IPS DF 6.9 (cell line): ENCODE measurements around the gene SNAI3.

Experiments
- DNase-seq: peaks from one replicate; pipeline ENCODE4 v3.0.0-alpha.2; 2013; ENCODE audit warnings: low read depth, low spot score
- H3K27ac ChIP-seq: one replicate; pipeline ENCODE4 v1.5.1; 2013; ENCODE audit warnings: low read length, control low read depth
- H3K27me3 ChIP-seq: 2 replicates; pipeline ENCODE4 v1.6.1; 2013; ENCODE audit warnings: mild to moderate bottlenecking, low read length; ENCODE audit not compliant: control insufficient read depth, insufficient read depth
- H3K36me3 ChIP-seq: 2 replicates; pipeline ENCODE4 v1.6.1; 2013; ENCODE audit warnings: low read length; ENCODE audit not compliant: control insufficient read depth, insufficient read depth
- H3K4me1 ChIP-seq: 2 replicates; pipeline ENCODE4 v1.6.1; 2013; ENCODE audit warnings: low read length; ENCODE audit not compliant: control insufficient read depth, insufficient read depth
- H3K4me3 ChIP-seq: 2 replicates; pipeline ENCODE4 v1.5.1; 2013; ENCODE audit warnings: mild to moderate bottlenecking, low read length
- H3K9me3 ChIP-seq: 2 replicates; pipeline ENCODE4 v1.6.1; 2013; ENCODE audit warnings: low read length, inconsistent platforms; ENCODE audit not compliant: control insufficient read depth, insufficient read depth
- WGBS: extraction: QIAGEN DNeasy Blood & Tissue Kit; methylation state at CpG from one replicate; pipeline ENCODE4 v1.1.7; 2013; ENCODE audit warnings: mixed read lengths, missing lambda C conversion rate; ENCODE audit not compliant: insufficient read length, insufficient coverage; 5-methylcytosine and 5-hydroxymethylcytosine counted together

The SNAI3 gene

DNA sequence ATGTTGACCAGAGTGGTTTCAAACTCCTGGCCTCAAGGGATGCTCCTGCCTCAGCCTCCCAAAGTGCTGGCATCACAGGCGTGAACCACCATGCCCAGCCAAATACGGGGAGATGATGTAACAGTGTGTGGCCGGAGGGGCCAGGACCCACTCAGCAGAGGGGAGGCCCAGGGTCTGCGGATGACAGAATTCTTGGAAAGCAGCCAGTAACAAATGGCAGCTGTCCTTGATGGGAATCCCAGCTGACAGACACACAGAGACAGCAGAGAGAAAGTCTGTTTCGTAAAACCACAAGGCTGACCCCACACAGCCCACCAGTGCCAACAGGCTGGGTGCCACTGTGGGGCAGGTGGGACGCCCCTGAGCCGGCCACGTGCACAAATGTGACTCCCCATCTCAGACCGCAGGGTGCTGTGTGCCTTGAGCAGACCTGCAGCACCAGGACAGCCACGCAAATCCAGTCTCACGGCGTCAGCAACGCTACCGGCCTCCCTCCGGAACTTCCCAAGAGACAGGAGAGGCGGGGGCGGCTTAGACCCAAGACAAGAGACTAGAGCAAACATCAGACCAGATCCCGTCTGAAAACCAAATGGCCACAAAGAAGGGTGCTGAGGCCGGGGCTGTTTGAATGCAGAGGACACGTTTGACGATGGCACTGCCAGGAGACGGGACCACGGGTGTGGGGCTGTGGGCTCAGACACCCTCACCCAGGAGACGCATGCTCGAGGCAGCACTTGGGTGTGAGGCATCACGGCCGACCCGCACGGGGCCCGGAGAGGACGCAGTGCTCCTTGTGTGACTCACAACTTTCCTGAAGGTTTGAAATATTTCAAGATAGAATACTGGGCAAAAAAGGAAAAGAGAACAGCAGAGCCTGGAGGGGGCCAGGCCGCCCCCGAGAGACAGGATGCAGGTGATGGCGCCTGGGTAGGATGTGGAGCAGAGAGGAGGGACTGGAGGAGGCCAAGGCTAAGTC, 44.6 kb upstream of the SNAI3 start:
- H3K36me3 ChIP-seq: peaks cover 29% of the 10 kb centered on the region
- no CpG with 5 or more reads among the region's 34 CpGs for WGBS
- H3K27ac ChIP-seq: no peak overlapping the region

DNA sequence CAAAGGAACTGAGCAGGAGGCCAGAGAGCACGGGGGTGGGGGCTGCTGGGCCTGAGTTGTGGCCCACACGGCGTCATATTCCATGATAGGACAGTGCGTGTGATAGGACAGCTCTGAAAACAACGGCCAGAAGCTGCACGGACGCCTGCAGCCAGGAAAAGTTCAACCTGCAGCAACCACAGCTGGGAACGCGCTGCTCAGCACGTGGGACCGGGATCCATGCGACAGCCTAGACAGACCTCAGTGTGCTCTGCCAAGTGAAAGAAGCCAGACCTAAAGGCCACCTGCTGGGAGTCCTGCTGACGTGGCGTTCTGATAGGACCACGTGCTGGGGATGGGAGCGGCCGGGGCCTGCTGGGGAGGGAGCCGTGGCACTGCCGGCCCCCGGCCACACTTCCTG, 41.6 kb upstream of the SNAI3 start:
- no peaks in the 10 kb centered on the region for H3K27me3 ChIP-seq
- WGBS: no CpG with 5 or more reads among the region's 20 CpGs
- DNase-seq: no peak
- H3K4me3 ChIP-seq: no peak overlapping the region
- H3K9me3 ChIP-seq: no peaks in the 10 kb centered on the region
- H3K27ac ChIP-seq: no peak overlapping the region
- H3K4me1 ChIP-seq: no peaks in the 10 kb centered on the region
- H3K36me3 ChIP-seq: peaks cover 18% of the 10 kb centered on the region

More for the DNA sequence above, 44.6 kb upstream of the SNAI3 start:
- H3K4me3 ChIP-seq: no peak overlapping the region
- no peaks in the 10 kb centered on the region for H3K27me3 ChIP-seq
- no peaks in the 10 kb centered on the region for H3K4me1 ChIP-seq
- no peak for DNase-seq
- no peaks in the 10 kb centered on the region for H3K9me3 ChIP-seq

DNA sequence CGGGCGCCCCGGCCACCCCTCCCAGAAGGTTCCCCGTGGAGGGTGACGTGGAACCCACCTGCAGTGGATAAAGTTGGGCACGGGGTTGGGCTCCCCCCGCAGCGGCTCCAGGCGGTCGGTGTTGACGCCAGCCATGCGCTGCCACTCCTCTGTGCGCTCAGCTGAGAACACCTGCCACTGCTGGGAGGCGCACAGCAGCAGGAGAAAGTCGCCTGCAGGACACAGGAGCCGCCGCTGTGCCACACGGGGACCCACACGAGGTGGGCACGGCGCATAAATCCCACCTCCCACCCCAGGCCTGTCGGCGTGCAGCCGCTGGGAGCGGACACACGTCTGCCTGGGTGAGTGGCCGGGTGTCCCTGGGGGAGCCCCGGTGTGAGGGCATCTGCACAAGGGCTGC, 40.7 kb upstream of the SNAI3 start:
- DNase-seq: no peak
- Histone ChIP-seq H3K9me3 (no peaks in the 10 kb centered on the region), H3K4me1 (no peaks in the 10 kb centered on the region), H3K27ac (no peak overlapping the region), H3K27me3 (no peaks in the 10 kb centered on the region), H3K36me3 (peaks cover 21% of the 10 kb centered on the region), H3K4me3 (no peak overlapping the region)
- no CpG with 5 or more reads among the region's 28 CpGs for WGBS

GRCh38 chr16:88726408-88726749, 40.1 kb upstream of the SNAI3 start:
- H3K27ac ChIP-seq: no peak overlapping the region
- no peaks in the 10 kb centered on the region for H3K9me3 ChIP-seq
- DNase-seq: no peak
- no CpG with 5 or more reads among the region's 17 CpGs for WGBS
- H3K36me3 ChIP-seq: peaks cover 23% of the 10 kb centered on the region
- H3K4me3 ChIP-seq: no peak overlapping the region
- no peaks in the 10 kb centered on the region for H3K4me1 ChIP-seq
- no peaks in the 10 kb centered on the region for H3K27me3 ChIP-seq

- no peaks in the 10 kb centered on the region for H3K27me3 ChIP-seq
- no peak overlapping the region for H3K4me3 ChIP-seq
- no peaks in the 10 kb centered on the region for H3K4me1 ChIP-seq
- H3K36me3 ChIP-seq: peaks cover 26% of the 10 kb centered on the region
- no peak for DNase-seq
- no peak overlapping the region for H3K27ac ChIP-seq
- no CpG with 5 or more reads among the region's 32 CpGs for WGBS
- no peaks in the 10 kb centered on the region for H3K9me3 ChIP-seq
Observed at GRCh38 chr16:88725609-88726407, 39.5 kb upstream of the SNAI3 start.

- no peak for DNase-seq
- Histone ChIP-seq H3K36me3 (peaks cover 26% of the 10 kb centered on the region), H3K4me3 (no peak overlapping the region), H3K27me3 (no peaks in the 10 kb centered on the region), H3K4me1 (no peaks in the 10 kb centered on the region), H3K9me3 (no peaks in the 10 kb centered on the region), H3K27ac (no peak overlapping the region)
- WGBS: no CpG with 5 or more reads among the region's 31 CpGs
Observed at GRCh38 chr16:88724855-88725555, 38.7 kb upstream of the SNAI3 start.

GRCh38 chr16:88723911-88724310, 37.6 kb upstream of the SNAI3 start:
- Histone ChIP-seq H3K9me3 (no peaks in the 10 kb centered on the region), H3K36me3 (peaks cover 26% of the 10 kb centered on the region), H3K27ac (no peak overlapping the region), H3K27me3 (no peaks in the 10 kb centered on the region), H3K4me1 (no peaks in the 10 kb centered on the region), H3K4me3 (no peak overlapping the region)
- no CpG with 5 or more reads among the region's 17 CpGs for WGBS
- DNase-seq: no peak

- Histone ChIP-seq H3K36me3 (peaks cover 26% of the 10 kb centered on the region), H3K4me1 (no peaks in the 10 kb centered on the region), H3K27ac (no peak overlapping the region), H3K27me3 (no peaks in the 10 kb centered on the region), H3K9me3 (no peaks in the 10 kb centered on the region), H3K4me3 (no peak overlapping the region)
- no CpG with 5 or more reads among the region's 8 CpGs for WGBS
- no peak for DNase-seq
Observed at GRCh38 chr16:88723507-88723887, 37.2 kb upstream of the SNAI3 start.

- no peaks in the 10 kb centered on the region for H3K9me3 ChIP-seq
- peaks cover 25% of the 10 kb centered on the region for H3K36me3 ChIP-seq
- no peaks in the 10 kb centered on the region for H3K27me3 ChIP-seq
- no CpG with 5 or more reads among the region's 39 CpGs for WGBS
- no peak for DNase-seq
- no peak overlapping the region for H3K4me3 ChIP-seq
- H3K4me1 ChIP-seq: no peaks in the 10 kb centered on the region
- H3K27ac ChIP-seq: no peak overlapping the region
Observed at GRCh38 chr16:88722784-88723506, 36.6 kb upstream of the SNAI3 start.
